Measurements from ENCODE around the gene OR13F1. TPM values are rescaled to one million over a fixed set of nuclear protein-coding genes. Genes with fewer than 3 reads are reported as not detected.
"Not testable (repeated sequence)": the region's sequence is repeated elsewhere in the genome, so short reads cannot be mapped to it uniquely, and the experiment has no call there.

Gene OR13F1
- total and polyA plus RNA-seq, 9 donors, result not detected

GRCh38 chr9:104506565-104506964 lies 2.5 kb downstream of the OR13F1 start:
- intact Hi-C loops (cut with DNase I), result no loop called here
- Histone ChIP-seq H3K36me3 (no peaks in the 10 kb centered on the region), H3K27me3 (no peaks in the 10 kb centered on the region), H3K9me3 (no peaks in the 10 kb centered on the region), H3K4me3 (no peak overlapping the region), H3K27ac (no peak overlapping the region), H3K4me1 (ENCODE audit: insufficient read depth) (no peaks in the 10 kb centered on the region)
- TF ChIP-seq CTCF (IDR thresholded peaks at IDR 0.05) (no peak), POLR2A (IDR thresholded peaks at IDR 0.05) (no peak), EP300 (IDR thresholded peaks at IDR 0.05) (no peak)
- DNase-seq, result no peak

GRCh38 chr9:104514901-104515300 lies 10.8 kb downstream of the OR13F1 start:
- Histone ChIP-seq H3K9me3 (no peaks in the 10 kb centered on the region), H3K4me3 (no peak overlapping the region), H3K4me1 (ENCODE audit: insufficient read depth) (no peaks in the 10 kb centered on the region), H3K27me3 (no peaks in the 10 kb centered on the region), H3K36me3 (no peaks in the 10 kb centered on the region), H3K27ac (no peak overlapping the region)
- intact Hi-C loops (cut with DNase I), result no loop called here
- WGBS, 3 donors, result 24 to 48% (median 35%) methylated on average over 5 of the region's 5 CpGs
- DNase-seq, result no peak
- TF ChIP-seq POLR2A (IDR thresholded peaks at IDR 0.05) (no peak), CTCF (IDR thresholded peaks at IDR 0.05) (no peak), EP300 (IDR thresholded peaks at IDR 0.05) (no peak)

GRCh38 chr9:104520241-104520640 lies 16.2 kb downstream of the OR13F1 start:
- intact Hi-C loops (cut with DNase I); DNase-seq: not testable (repeated sequence)

GRCh38 chr9:104527109-104527508 lies 23.0 kb downstream of the OR13F1 start, which contains the start of gene OR13C4:
Gene OR13C4 (minus strand): TSS chr9:104527209. CDS start chr9:104527209, 0 bp downstream.
- intact Hi-C loops (cut with DNase I), result no loop called here
- H3K9me3 ChIP-seq, result no peaks in the 10 kb centered on the region
- H3K27me3 ChIP-seq, result no peaks in the 10 kb centered on the region
- no peak for DNase-seq
- no peak within 1 kb of the TSS for H3K4me3 ChIP-seq
- TF ChIP-seq CTCF (IDR thresholded peaks at IDR 0.05), result no peak
- TF ChIP-seq POLR2A (IDR thresholded peaks at IDR 0.05), result no peak
- no peak for TF ChIP-seq EP300 (IDR thresholded peaks at IDR 0.05)
- H3K27ac ChIP-seq, result no peak within 1 kb of the TSS
- no peaks in the 10 kb centered on the region for H3K4me1 ChIP-seq (ENCODE audit: insufficient read depth)
- H3K36me3 ChIP-seq, result no peaks in the 10 kb centered on the region

More at GRCh38 chr9:104520241-104520640, 16.2 kb downstream of the OR13F1 start:
- not testable (repeated sequence) for H3K4me3 ChIP-seq; H3K36me3 ChIP-seq; H3K4me1 ChIP-seq (ENCODE audit: insufficient read depth); H3K9me3 ChIP-seq; H3K27ac ChIP-seq; H3K27me3 ChIP-seq
- WGBS, 3 donors, result 82 to 90% (median 84%) methylated on average over 10 of the region's 10 CpGs

GRCh38 chr9:104536756-104537155 lies 32.7 kb downstream of the OR13F1 start, which contains the start of gene OR13C3:
Gene OR13C3 (minus strand): TSS chr9:104536856. CDS start chr9:104536723, 133 bp downstream.
- H3K27me3 ChIP-seq, result no peaks in the 10 kb centered on the region
- H3K4me1 ChIP-seq (ENCODE audit: insufficient read depth), result no peaks in the 10 kb centered on the region
- TF ChIP-seq POLR2A (IDR thresholded peaks at IDR 0.05), result no peak
- no peak for TF ChIP-seq EP300 (IDR thresholded peaks at IDR 0.05)
- no peak for TF ChIP-seq CTCF (IDR thresholded peaks at IDR 0.05)
- DNase-seq, result no peak
- intact Hi-C loops (cut with DNase I), result no loop called here
- no peak within 1 kb of the TSS for H3K27ac ChIP-seq
- WGBS, 3 donors, result 88 to 90% (median 89%) methylated on average over 5 of the region's 5 CpGs
- H3K9me3 ChIP-seq, result no peaks in the 10 kb centered on the region
- H3K4me3 ChIP-seq, result no peak within 1 kb of the TSS
- no peaks in the 10 kb centered on the region for H3K36me3 ChIP-seq
